Liver (tissue), 9 donors: ENCODE results near the gene GPR62. TPM values are rescaled to one million over a fixed set of nuclear protein-coding genes. Genes with fewer than 3 reads are reported as not detected.

Source experiments
- DNase-seq: peaks from one replicate; pipeline ENCODE4 v3.0.0-alpha.2; 2017; ENCODE audit warnings: low spot score
- H3K27ac ChIP-seq, 2 donors: one replicate each; pipeline ENCODE4 v1.7.0; 2013; ENCODE audit warnings: inconsistent platforms in 2 of 2, low read length in 2 of 2, control low read depth in 1 of 2, low read depth in 1 of 2, mild to moderate bottlenecking in 1 of 2
- H3K27me3 ChIP-seq, 4 donors: one replicate each; pipeline versions ENCODE4 v1.6.1 to v1.7.0; 2013; ENCODE audit warnings: low read length in 3 of 4, inconsistent platforms in 1 of 4, mild to moderate bottlenecking in 1 of 4, moderate library complexity in 1 of 4; ENCODE audit not compliant: control insufficient read depth in 4 of 4, insufficient read depth in 4 of 4
- H3K36me3 ChIP-seq, 4 donors: one replicate each; pipeline versions ENCODE4 v1.6.1 to v1.7.0; 2013; ENCODE audit warnings: low read length in 3 of 4, mild to moderate bottlenecking in 3 of 4, low read depth in 1 of 4, moderate library complexity in 1 of 4; ENCODE audit not compliant: control insufficient read depth in 4 of 4, insufficient read depth in 3 of 4
- H3K4me1 ChIP-seq, 4 donors: one replicate each; pipeline versions ENCODE4 v1.6.1 to v1.7.0; 2013; ENCODE audit warnings: low read length in 3 of 4, mild to moderate bottlenecking in 3 of 4, moderate library complexity in 1 of 4; ENCODE audit not compliant: control insufficient read depth in 4 of 4, insufficient read depth in 4 of 4
- H3K4me3 ChIP-seq, 3 donors: one replicate each; pipeline versions ENCODE4 v1.6.1 to v1.7.0; 2013; ENCODE audit warnings: low read length in 3 of 3, control low read depth in 1 of 3, low read depth in 1 of 3, mild to moderate bottlenecking in 1 of 3
- H3K9ac ChIP-seq, 2 donors: one replicate each; pipeline ENCODE4 v1.7.0; 2013; ENCODE audit warnings: low read length in 2 of 2, mild to moderate bottlenecking in 2 of 2, moderate library complexity in 2 of 2, control low read depth in 1 of 2, low read depth in 1 of 2
- H3K9me3 ChIP-seq, 4 donors: one replicate each; pipeline versions ENCODE4 v1.6.1 to v1.7.0; 2013; ENCODE audit warnings: low read length in 3 of 4; ENCODE audit not compliant: control insufficient read depth in 4 of 4
- EGR1 ChIP-seq, 2 donors: IDR thresholded peaks; 2 replicates each; pipeline ENCODE4 v1.6.1; 2016 to 2018; ENCODE audit warnings: antibody characterized with exemption in 2 of 2, low read depth in 2 of 2
- FOXA1 ChIP-seq: IDR thresholded peaks from 2 replicates; pipeline ENCODE4 v1.6.1; 2016; ENCODE audit warnings: antibody characterized with exemption
- GABPA ChIP-seq, 2 donors: IDR thresholded peaks in 1 of 2; conservative IDR thresholded peaks in 1 of 2; 2 replicates each; pipeline ENCODE4 v1.6.1; 2016; ENCODE audit warnings: antibody characterized with exemption in 2 of 2, mild to moderate bottlenecking in 1 of 2, moderate library complexity in 1 of 2
- HNF4A ChIP-seq, 2 donors: conservative IDR thresholded peaks; 2 replicates each; pipeline ENCODE4 v1.6.1; 2016; ENCODE audit warnings: antibody characterized with exemption in 2 of 2, mild to moderate bottlenecking in 2 of 2
- HNF4G ChIP-seq: IDR thresholded peaks from 2 replicates; pipeline ENCODE4 v1.6.1; 2016; ENCODE audit warnings: antibody characterized with exemption
- JUND ChIP-seq, 2 donors: IDR thresholded peaks; 2 replicates each; pipeline ENCODE4 v1.6.1; 2016; ENCODE audit warnings: antibody characterized with exemption in 2 of 2
- NR2F2 ChIP-seq: IDR thresholded peaks from 2 replicates; pipeline ENCODE4 v1.6.1; 2016; ENCODE audit warnings: antibody characterized with exemption
- SP1 ChIP-seq: IDR thresholded peaks from 2 replicates; pipeline ENCODE4 v1.6.1; 2018; ENCODE audit warnings: antibody characterized with exemption, mild to moderate bottlenecking
- YY1 ChIP-seq: IDR thresholded peaks from 2 replicates; pipeline ENCODE4 v1.6.1; 2016; ENCODE audit warnings: antibody characterized with exemption, mild to moderate bottlenecking
- WGBS: extraction: QIAGEN DNeasy Blood & Tissue Kit; methylation state at CpG from one replicate; pipeline ENCODE4 v1.1.7; 2013; 5-methylcytosine and 5-hydroxymethylcytosine counted together
- polyA plus RNA-seq, 2 donors: library from polyadenylated mRNA; stranded (reverse) in 1 of 2; unstranded in 1 of 2; fragments of 200-250 nt in 1 of 2; fragments of >200 nt in 1 of 2; fragmentation: Nextera tagmentation in 1 of 2; extraction: Ambion mirVana in 1 of 2; gene quantifications; one replicate each; pipeline versions ENCODE4 v1.2.1 to v1.2.3, GENCODE V29; 2013 to 2015
- total RNA-seq, 2 donors: library from RNA; depleted of rRNA; stranded (reverse); fragments of >200 nt; gene quantifications; one replicate each; pipeline ENCODE4 v1.2.3, GENCODE V29; 2014
- TF ChIP-seq, protein P1 (sequence below): fragments of 150-350 bp; IDR thresholded peaks from 2 replicates; pipeline ENCODE4 v1.5.1; 2017; ENCODE audit warnings: improper control_type of control experiment, low read depth, low read length; ENCODE audit not compliant: missing input control
- TF ChIP-seq, protein P2 (sequence below): IDR thresholded peaks from 2 replicates; pipeline ENCODE4 v1.6.1; 2016; ENCODE audit warnings: antibody characterized with exemption, mild to moderate bottlenecking
- donor health status: healthy.
- donor health status: healthy.
- donor health status: healthy.
- donor health status: healthy.
- donor health status: healthy.

The GPR62 gene
- total and polyA plus RNA-seq, 4 donors, result 0.07 to 0.08 TPM; not detected in 2

DNA sequence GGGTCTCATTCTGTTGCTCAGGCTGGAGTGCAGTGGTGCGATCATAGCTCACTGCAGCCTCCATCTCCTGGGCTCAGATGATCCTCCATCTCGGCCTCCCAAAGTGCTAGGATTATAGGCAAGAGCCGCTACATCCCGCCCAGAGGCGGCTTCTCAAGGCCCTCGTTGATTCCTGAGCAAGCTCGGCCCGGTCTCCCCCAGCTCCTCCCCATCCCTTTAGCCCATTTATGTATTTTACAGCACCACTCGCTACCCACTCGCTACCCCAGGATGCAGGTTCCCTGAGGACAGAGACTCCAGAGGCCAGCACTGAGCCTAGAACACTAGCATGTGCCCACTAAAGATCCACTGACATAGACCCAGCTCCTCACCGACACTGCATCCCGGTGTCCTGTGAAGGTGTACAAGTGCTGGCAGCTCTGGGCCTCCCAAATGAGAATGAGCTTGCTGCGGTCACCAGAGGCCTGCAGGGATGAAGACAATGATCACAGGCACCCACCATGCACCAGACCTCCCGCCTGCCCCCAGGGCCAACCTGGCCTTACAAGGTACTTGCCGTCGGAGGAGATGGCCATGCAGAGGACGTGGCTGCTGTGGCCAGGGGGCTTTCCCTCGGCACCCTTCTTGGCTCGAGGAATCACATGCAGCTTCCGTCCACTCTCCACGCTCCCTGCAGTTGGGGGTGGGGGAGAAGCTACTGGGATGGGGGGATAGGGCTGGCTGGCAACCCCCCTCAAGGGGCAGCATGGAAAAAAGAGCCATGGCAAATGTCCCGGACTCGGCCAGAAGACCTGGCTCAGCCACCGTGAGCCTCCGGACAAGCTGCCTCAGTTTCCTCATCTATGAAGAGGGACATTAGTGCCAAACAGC, 19.1 kb upstream of the GPR62 start:
- no peak overlapping the region for H3K4me3 ChIP-seq
- no peaks in the 10 kb centered on the region for H3K27me3 ChIP-seq
- no peak overlapping the region for H3K9ac ChIP-seq
- H3K27ac ChIP-seq, result no peak overlapping the region
- H3K36me3 ChIP-seq, result peaks cover 18 to 56% (median 36%) of the 10 kb centered on the region in 4 donors
- no peak for DNase-seq
- H3K9me3 ChIP-seq, result no peaks in the 10 kb centered on the region
- peaks cover 5 to 11% (median 10%) of the 10 kb centered on the region in 4 donors for H3K4me1 ChIP-seq
- TF ChIP-seq, protein P1, sequence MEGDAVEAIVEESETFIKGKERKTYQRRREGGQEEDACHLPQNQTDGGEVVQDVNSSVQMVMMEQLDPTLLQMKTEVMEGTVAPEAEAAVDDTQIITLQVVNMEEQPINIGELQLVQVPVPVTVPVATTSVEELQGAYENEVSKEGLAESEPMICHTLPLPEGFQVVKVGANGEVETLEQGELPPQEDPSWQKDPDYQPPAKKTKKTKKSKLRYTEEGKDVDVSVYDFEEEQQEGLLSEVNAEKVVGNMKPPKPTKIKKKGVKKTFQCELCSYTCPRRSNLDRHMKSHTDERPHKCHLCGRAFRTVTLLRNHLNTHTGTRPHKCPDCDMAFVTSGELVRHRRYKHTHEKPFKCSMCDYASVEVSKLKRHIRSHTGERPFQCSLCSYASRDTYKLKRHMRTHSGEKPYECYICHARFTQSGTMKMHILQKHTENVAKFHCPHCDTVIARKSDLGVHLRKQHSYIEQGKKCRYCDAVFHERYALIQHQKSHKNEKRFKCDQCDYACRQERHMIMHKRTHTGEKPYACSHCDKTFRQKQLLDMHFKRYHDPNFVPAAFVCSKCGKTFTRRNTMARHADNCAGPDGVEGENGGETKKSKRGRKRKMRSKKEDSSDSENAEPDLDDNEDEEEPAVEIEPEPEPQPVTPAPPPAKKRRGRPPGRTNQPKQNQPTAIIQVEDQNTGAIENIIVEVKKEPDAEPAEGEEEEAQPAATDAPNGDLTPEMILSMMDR, result no peak
- 97% methylated on average over 25 of the region's 25 CpGs for WGBS

GRCh38 chr3:51937014-51937413, 18.2 kb upstream of the GPR62 start:
- Histone ChIP-seq H3K4me3 (no peak overlapping the region), H3K36me3 (peaks cover 18 to 56% (median 36%) of the 10 kb centered on the region in 4 donors), H3K4me1 (peaks cover 5 to 18% (median 14%) of the 10 kb centered on the region in 4 donors), H3K27me3 (no peaks in the 10 kb centered on the region), H3K27ac (no peak overlapping the region), H3K9ac (no peak overlapping the region), H3K9me3 (no peaks in the 10 kb centered on the region)
- WGBS, result 93% methylated on average over 9 of the region's 9 CpGs
- TF ChIP-seq YY1, result no peak
- no peak for TF ChIP-seq HNF4A (conservative IDR thresholded peaks at IDR 0.05)
- TF ChIP-seq SP1, result no peak
- TF ChIP-seq FOXA1, result no peak
- no peak for TF ChIP-seq JUND (IDR thresholded peaks at IDR 0.05)
- TF ChIP-seq, protein P2, sequence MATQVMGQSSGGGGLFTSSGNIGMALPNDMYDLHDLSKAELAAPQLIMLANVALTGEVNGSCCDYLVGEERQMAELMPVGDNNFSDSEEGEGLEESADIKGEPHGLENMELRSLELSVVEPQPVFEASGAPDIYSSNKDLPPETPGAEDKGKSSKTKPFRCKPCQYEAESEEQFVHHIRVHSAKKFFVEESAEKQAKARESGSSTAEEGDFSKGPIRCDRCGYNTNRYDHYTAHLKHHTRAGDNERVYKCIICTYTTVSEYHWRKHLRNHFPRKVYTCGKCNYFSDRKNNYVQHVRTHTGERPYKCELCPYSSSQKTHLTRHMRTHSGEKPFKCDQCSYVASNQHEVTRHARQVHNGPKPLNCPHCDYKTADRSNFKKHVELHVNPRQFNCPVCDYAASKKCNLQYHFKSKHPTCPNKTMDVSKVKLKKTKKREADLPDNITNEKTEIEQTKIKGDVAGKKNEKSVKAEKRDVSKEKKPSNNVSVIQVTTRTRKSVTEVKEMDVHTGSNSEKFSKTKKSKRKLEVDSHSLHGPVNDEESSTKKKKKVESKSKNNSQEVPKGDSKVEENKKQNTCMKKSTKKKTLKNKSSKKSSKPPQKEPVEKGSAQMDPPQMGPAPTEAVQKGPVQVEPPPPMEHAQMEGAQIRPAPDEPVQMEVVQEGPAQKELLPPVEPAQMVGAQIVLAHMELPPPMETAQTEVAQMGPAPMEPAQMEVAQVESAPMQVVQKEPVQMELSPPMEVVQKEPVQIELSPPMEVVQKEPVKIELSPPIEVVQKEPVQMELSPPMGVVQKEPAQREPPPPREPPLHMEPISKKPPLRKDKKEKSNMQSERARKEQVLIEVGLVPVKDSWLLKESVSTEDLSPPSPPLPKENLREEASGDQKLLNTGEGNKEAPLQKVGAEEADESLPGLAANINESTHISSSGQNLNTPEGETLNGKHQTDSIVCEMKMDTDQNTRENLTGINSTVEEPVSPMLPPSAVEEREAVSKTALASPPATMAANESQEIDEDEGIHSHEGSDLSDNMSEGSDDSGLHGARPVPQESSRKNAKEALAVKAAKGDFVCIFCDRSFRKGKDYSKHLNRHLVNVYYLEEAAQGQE, result no peak
- TF ChIP-seq, protein P1, result no peak
- no peak for TF ChIP-seq NR2F2
- no peak for TF ChIP-seq EGR1 (IDR thresholded peaks at IDR 0.05; ENCODE audit: low read depth in 2 of 2)
- no peak for TF ChIP-seq GABPA (IDR thresholded peaks at IDR 0.05 in 1 of 2, conservative IDR thresholded peaks at IDR 0.05 in 1 of 2)
- no peak for TF ChIP-seq HNF4G
- DNase-seq, result no peak
